C4-2B (cell line): ENCODE results near the gene B4GAT1.

Experiments
- ZFX ChIP-seq: fragments of 450-650 bp; IDR thresholded peaks from 2 replicates; pipeline ENCODE4 v1.6.1; 2017
- TF ChIP-seq, protein P1 (sequence below): fragments of 450-650 bp; conservative IDR thresholded peaks from 2 replicates; pipeline ENCODE4 v1.5.1; 2017; ENCODE audit warnings: mild to moderate bottlenecking

- TF ChIP-seq, protein P1, sequence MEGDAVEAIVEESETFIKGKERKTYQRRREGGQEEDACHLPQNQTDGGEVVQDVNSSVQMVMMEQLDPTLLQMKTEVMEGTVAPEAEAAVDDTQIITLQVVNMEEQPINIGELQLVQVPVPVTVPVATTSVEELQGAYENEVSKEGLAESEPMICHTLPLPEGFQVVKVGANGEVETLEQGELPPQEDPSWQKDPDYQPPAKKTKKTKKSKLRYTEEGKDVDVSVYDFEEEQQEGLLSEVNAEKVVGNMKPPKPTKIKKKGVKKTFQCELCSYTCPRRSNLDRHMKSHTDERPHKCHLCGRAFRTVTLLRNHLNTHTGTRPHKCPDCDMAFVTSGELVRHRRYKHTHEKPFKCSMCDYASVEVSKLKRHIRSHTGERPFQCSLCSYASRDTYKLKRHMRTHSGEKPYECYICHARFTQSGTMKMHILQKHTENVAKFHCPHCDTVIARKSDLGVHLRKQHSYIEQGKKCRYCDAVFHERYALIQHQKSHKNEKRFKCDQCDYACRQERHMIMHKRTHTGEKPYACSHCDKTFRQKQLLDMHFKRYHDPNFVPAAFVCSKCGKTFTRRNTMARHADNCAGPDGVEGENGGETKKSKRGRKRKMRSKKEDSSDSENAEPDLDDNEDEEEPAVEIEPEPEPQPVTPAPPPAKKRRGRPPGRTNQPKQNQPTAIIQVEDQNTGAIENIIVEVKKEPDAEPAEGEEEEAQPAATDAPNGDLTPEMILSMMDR, result no peak
- no peak for TF ChIP-seq ZFX
Measured at GRCh38 chr11:66362481-66363147, 15.2 kb upstream of the B4GAT1 start.
